GM19452 (cell line): ENCODE results near the gene KY.

Experiments
- ATAC-seq: cut with Tn5 transposase; IDR thresholded peaks from one replicate; pipeline ENCODE4 v1.9.1; 2021; ENCODE audit not compliant: unreplicated experiment

KY gene

GRCh38 chr3:134647902-134648760 is 2.7 kb downstream of the KY start:
- no peak for ATAC-seq

GRCh38 chr3:134646086-134646485 is 4.7 kb downstream of the KY start:
- no peak for ATAC-seq

GRCh38 chr3:134645515-134645914 is 5.3 kb downstream of the KY start:
- ATAC-seq = no peak

DNA sequence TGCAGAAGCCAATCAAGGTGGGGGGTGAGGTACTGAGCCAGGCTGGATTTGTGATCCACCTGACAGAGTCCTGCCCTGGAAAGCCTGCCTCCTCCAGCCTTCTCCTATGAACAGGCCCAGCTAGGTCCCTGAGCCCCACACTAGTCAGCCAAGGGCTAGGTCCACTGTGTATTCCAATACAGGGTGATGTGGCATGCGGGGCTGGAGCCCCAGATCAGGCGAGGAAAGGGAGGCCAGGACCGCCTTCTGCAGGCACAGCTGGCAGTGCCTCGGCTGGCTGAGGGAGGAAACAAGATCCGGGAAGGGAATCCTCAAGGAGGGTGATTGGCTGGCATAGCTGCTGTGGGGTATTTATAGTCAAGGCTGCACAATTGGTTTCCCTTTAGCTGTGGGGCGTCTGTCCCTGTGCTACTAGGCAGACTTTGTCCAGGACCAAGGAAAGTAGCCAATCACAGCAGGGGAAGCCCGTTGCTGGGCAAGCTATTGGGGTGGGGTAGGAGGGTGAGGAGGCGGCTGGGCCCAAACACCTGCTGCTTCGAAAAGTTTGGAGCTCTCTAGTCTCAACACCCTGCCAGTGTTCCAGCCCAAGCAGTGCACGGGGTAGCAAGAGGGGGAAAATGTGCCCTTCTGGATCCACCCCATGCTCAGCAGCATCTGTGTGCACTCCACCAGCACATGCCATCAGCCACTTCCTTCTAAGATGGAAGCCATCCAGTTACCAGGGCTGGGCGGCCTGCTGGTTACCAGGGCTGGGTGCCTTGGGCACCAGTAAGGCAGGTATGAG is 5.9 kb downstream of the KY start:
- no peak for ATAC-seq

- ATAC-seq = no peak
These were observed 7.6 kb downstream of the KY start for GRCh38 chr3:134643150-134643675.

GRCh38 chr3:134642445-134643149 is 8.2 kb downstream of the KY start:
- ATAC-seq = no peak

DNA sequence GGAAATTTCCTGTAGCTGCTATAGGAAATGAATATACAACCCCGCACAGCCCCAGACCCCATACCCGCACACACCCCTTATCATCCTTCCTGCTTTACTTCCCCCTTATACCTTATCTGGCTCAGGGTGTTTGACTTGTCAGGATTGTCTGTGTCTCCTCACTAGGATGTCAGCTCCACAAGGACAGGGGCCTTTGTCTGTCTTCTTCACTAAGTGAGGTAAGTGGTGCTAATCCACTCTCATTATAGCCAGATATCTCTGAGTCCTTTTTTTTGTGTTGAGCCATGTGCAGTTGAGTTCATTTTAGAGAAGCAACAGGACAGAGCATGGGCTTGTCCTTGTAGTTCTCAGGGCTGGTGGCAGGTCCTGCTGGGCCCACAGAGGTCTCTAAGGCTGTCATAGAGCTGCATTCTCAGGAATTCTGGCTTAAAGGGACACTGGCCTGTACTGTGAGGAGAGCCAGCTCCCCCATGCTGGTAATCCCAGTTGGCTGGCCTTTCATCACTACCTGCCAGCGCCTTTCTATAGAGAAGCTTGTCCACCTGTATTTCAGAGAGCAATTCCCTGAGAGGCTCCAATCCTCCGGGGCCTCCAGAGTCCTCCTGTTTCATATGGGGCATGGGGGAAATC is 9.0 kb downstream of the KY start:
- ATAC-seq = no peak

DNA sequence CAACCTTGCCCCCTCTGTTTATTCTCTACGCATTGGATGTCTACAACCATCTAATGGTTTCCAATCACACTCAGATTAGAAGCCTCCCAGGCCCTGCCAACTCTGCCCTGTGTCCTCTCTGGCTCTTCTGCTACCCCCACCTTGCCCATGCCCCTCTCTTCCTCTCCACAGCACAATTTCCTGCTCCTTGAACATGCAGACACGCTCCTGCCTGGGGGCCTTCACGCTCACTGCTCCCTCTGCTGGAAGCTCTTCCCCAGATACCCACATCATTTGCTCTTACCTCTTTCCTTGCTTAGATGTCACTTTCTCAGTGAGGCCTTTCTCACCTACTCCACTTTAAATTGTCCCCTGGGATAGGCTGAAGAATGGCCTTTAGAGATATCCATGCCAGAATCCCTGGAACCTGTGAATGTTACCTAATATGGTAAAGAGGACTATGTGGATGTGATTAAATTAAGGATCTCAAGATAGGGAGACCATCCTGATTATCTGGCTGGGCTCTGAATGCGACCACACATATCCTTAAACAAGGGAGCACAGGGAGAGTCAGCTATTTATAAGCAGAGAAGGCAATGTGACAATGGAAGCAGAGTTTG is 9.9 kb downstream of the KY start:
- no peak for ATAC-seq

GRCh38 chr3:134640378-134640777 is 10.4 kb downstream of the KY start:
- ATAC-seq = no peak

DNA sequence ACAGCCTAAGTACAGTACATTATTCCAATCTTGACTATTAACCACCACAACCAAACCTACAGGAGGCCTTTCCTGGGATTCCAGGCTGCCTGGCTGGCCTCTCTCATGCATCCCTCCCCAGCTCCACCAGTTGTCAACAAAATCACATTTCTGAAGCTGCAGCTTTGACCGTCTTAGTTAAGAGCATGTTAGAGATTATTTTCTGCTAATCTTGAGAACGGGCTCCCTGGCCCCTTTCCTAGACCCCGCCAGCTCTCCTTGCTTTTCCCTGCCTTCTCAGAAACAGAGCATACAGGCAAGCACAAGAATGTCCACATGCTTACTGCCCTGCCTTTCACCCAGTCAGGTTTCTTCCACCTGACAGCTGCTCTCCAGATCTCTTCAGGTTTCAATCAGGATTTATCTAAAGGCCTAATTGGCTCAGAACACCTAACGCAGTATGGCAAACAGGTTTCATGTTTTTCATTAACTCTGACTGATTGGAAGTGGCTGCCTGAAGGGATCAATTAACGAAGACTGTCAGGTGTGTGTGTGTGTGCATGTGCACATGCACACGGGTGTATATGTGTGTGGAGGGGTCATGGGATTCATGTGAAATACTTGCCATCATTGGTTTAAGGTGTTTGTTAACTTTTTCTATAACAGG is 12.3 kb downstream of the KY start:
- no peak for ATAC-seq

DNA sequence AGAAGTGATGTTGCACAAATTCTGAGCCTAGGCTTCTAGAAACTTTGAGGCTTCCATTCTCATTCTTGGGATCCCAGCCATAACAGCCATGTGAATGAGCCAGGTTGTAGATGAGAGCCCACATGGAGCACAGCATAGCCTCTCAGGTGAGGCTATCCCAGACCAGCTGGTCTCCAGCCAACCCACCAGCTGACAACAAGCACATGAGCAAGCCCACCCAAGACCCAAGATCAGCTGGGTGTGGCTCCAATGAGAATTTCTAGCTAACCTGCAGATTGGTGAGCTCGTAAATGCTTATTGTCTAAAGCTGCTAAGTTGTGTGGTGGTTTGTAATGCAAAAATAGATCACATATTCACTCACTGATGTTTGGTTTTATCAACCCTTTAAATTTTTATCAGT is 14.4 kb downstream of the KY start:
- ATAC-seq = no peak

- no peak for ATAC-seq
These were observed 20.3 kb downstream of the KY start for GRCh38 chr3:134630506-134630905.

DNA sequence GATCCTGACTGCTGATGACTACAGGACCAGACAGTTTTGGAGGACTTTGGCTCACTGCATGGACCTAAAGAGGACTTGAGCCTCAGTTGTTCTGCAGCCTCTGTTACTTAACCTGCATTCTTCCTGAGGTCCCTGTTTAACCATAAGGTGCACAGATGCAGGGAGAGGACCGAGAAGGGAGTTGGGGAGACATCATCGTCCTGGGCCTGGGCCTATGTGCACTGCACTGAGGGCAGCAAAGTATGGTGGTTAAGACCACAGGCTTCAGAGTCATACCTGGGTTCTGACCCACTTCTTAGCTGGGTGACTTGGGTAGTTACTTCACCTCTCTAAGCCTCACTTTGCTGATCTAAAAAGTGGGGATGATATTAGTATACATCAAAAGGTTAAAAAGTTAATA is 21.9 kb downstream of the KY start:
- ATAC-seq = no peak

- ATAC-seq = no peak
These were observed 23.0 kb downstream of the KY start for GRCh38 chr3:134627831-134628230.

- ATAC-seq = no peak
These were observed 24.7 kb downstream of the KY start for GRCh38 chr3:134625885-134626741.

DNA sequence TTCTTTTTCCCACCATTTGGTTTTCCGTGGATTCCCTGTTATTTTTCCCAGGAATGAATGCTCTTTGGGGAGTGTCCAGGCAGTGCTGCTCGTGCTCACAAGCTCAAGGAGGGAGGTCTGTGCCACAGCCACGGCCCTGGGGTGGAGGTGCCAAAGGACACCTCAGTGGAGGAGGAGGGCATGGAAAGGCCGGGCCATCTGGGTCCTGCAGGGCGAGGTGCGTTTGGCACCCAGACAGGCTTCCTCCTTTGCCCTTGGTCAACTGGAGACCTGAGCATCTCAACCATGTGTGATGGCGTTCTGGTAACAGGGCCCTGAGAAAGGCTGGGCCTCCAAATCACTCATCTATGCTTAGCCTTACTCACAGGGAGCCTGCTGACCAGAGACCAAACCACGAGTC is 25.4 kb downstream of the KY start:
- ATAC-seq = no peak

- ATAC-seq = no peak
These were observed 26.1 kb downstream of the KY start for GRCh38 chr3:134624537-134625287.

- no peak for ATAC-seq
These were observed 27.1 kb downstream of the KY start for GRCh38 chr3:134623615-134624245.
